Bronchial epithelial cell (primary cell): ENCODE results near the gene MEPCE. TPM values are rescaled to one million over a fixed set of nuclear protein-coding genes. Genes with fewer than 3 reads are reported as not detected.

Experiments used
- DNase-seq: peaks from one replicate; pipeline ENCODE4 v3.0.0-alpha.2; 2010; ENCODE audit warnings: low read depth
- FAIRE-seq: peaks from 2 replicates; lab custom pipeline; 2011; peaks lifted over from hg19 to GRCh38; lab: Jason Lieb, UNC
- H3K27me3 ChIP-seq: 2 replicates; pipeline ENCODE4 v1.5.1; 2011; ENCODE audit warnings: low read length; ENCODE audit not compliant: control insufficient read depth, insufficient read depth
- H3K36me3 ChIP-seq: 2 replicates; pipeline ENCODE4 v1.5.1; 2011; ENCODE audit warnings: low read length; ENCODE audit not compliant: control insufficient read depth, insufficient read depth
- H3K4me3 ChIP-seq: 2 replicates; pipeline ENCODE4 v1.5.1; 2011; ENCODE audit warnings: mild to moderate bottlenecking, low read depth, low read length, control low read depth
- CTCF ChIP-seq: IDR thresholded peaks from 2 replicates; pipeline ENCODE4 v1.5.1; 2011; ENCODE audit warnings: mild to moderate bottlenecking, moderate library complexity, low read length, control low read depth, inconsistent platforms; ENCODE audit not compliant: insufficient read depth, severe bottlenecking
- total RNA-seq: library from RNA; depleted of rRNA; stranded (reverse); fragments of >200 nt; gene quantifications from 2 replicates; pipeline ENCODE4 v1.2.1, GENCODE V29; 2014

MEPCE gene
- total RNA-seq, 1 donor from 2014 or later: 18.7 TPM

DNA sequence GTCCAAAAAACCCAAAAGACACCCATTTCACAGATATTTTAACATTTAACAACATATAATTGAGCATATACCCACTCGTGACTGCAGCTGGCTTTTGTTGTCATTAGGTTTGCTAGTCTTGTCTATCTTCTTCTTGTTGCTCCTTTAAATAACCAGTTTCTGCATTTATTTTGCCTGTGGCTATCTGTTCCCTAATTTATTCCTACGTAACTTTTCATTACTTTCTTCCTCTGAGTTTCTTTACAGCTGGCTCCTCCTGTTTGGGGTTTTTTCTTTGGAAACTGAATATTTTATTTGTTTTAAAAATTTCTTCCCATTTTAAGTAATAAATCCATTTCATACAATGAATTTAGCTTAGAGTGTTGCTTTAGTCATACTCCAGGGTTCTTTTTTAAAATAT lies 41.9 kb upstream of the MEPCE start:
- DNase-seq: no peak
- Histone ChIP-seq H3K36me3 (no peaks in the 10 kb centered on the region), H3K27me3 (no peaks in the 10 kb centered on the region), H3K4me3 (no peak overlapping the region)
- TF ChIP-seq CTCF: no peak
- no peak for FAIRE-seq

GRCh38 chr7:100389437-100390088 lies 40.1 kb upstream of the MEPCE start:
- H3K4me3 ChIP-seq: no peak overlapping the region
- no peak for FAIRE-seq
- DNase-seq: no peak
- TF ChIP-seq CTCF: no peak
- H3K27me3 ChIP-seq: no peaks in the 10 kb centered on the region
- H3K36me3 ChIP-seq: no peaks in the 10 kb centered on the region

DNA sequence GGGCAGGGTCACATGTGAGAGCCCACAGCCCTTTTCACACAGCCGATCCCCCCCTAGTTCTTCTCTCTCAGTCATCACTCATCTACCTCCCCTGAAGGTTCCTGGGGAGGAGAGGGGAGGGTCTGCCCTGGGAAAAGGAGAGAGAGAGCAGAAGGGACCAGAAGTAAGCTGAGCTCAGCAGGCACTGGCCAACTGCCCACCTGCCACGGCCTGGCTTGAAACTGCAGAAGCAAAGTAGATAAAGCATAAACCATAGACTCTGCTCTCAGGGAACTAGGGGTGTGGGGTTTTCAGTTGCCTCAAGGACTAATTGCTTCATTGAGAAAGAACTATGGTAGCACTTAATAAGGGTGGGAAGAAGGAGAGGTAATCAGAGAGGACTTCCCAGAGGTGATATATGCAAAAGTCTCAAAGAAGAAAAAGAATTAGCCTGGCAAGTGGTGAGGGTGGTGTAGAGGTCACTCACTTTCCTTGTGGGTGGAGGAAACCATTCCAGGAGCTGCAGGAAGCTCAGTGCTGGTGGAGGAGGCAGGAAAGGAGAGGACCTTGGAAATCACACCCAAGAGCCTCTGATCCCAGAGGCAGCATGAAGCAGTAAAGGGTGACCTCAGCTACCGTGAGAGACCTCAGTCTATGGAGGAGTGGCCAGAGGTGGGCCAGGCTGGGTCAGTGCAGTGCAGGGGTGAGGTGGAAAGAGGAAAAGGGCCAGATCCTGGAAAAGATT lies 39.2 kb upstream of the MEPCE start:
- no peaks in the 10 kb centered on the region for H3K36me3 ChIP-seq
- no peak for TF ChIP-seq CTCF
- H3K4me3 ChIP-seq: no peak overlapping the region
- DNase-seq (no peak), FAIRE-seq (no peak)
- no peaks in the 10 kb centered on the region for H3K27me3 ChIP-seq

GRCh38 chr7:100393233-100393905 lies 36.3 kb upstream of the MEPCE start:
- DNase-seq: peak; percentile 40
- no peak for FAIRE-seq
- TF ChIP-seq CTCF: no peak
- Histone ChIP-seq H3K27me3 (peaks cover 1% of the 10 kb centered on the region), H3K4me3 (no peak overlapping the region), H3K36me3 (no peaks in the 10 kb centered on the region)

- FAIRE-seq: no peak
- no peak for DNase-seq
- Histone ChIP-seq H3K27me3 (peaks cover 1% of the 10 kb centered on the region), H3K36me3 (no peaks in the 10 kb centered on the region), H3K4me3 (no peak overlapping the region)
- no peak for TF ChIP-seq CTCF
These were observed 35.6 kb upstream of the MEPCE start for GRCh38 chr7:100394077-100394476.
